Astrocyte of the spinal cord (primary cell): ENCODE results near the gene CASZ1.

ENCODE experiments used
- DNase-seq: peaks from one replicate; pipeline ENCODE4 v3.0.0; 2011; ENCODE audit warnings: low read depth, low spot score
- H3K4me3 ChIP-seq: 2 replicates; pipeline ENCODE4 v1.5.1; 2011; ENCODE audit warnings: low read depth, mild to moderate bottlenecking, low read length, moderate library complexity
- CTCF ChIP-seq: IDR thresholded peaks from 2 replicates; pipeline ENCODE4 v1.5.1; 2012; ENCODE audit warnings: low read depth, mild to moderate bottlenecking, low read length, inconsistent platforms
- in situ Hi-C: cut with HindIII; loops from 2 replicates; pipeline ENCODE4 v1.10.0; 2017; ENCODE audit warnings: low sequenced_read_pairs

The CASZ1 gene

GRCh38 chr1:10674222-10674621 lies 122.2 kb downstream of the CASZ1 start:
- DNase-seq: no peak
- in situ Hi-C loops: no loop called here
- H3K4me3 ChIP-seq: no peak overlapping the region
- TF ChIP-seq CTCF: no peak

GRCh38 chr1:10673109-10673711 lies 123.2 kb downstream of the CASZ1 start:
- no peak for TF ChIP-seq CTCF
- DNase-seq: no peak
- no peak overlapping the region for H3K4me3 ChIP-seq
- in situ Hi-C loops: no loop called here

GRCh38 chr1:10672343-10673050 lies 123.9 kb downstream of the CASZ1 start:
- no peak for TF ChIP-seq CTCF

GRCh38 chr1:10671622-10672342 lies 124.7 kb downstream of the CASZ1 start:
- in situ Hi-C loops: no loop called here
- H3K4me3 ChIP-seq: no peak overlapping the region
- TF ChIP-seq CTCF: no peak
- DNase-seq: no peak

More at GRCh38 chr1:10672343-10673050, 123.9 kb downstream of the CASZ1 start:
- in situ Hi-C loops: no loop called here
- no peak overlapping the region for H3K4me3 ChIP-seq
- DNase-seq: no peak

- no peak overlapping the region for H3K4me3 ChIP-seq
- in situ Hi-C loops: no loop called here
- no peak for TF ChIP-seq CTCF
- DNase-seq: no peak
Observed at GRCh38 chr1:10671090-10671489, 125.4 kb downstream of the CASZ1 start.

- DNase-seq: no peak
- in situ Hi-C loops: no loop called here
- no peak overlapping the region for H3K4me3 ChIP-seq
- no peak for TF ChIP-seq CTCF
Observed at GRCh38 chr1:10670190-10670589, 126.3 kb downstream of the CASZ1 start.
